Endothelial cell of umbilical vein (primary cell): ENCODE measurements around the gene FMC1. TPM values are rescaled to one million over a fixed set of nuclear protein-coding genes. Genes with fewer than 3 reads are reported as not detected.

Source experiments
- BruUV-seq: library from RNA; stranded (reverse); fragments of 400-500 nt; replicated peaks from 2 replicates; lab custom pipeline; 2021; lab: Mats Ljungman, UMichigan
- CTCF ChIA-PET: fragments of 300-600, 350-600 bp; sonication (Branson Sonifier 250); formaldehyde crosslinking; loops from one replicate; lab custom pipeline; 2021; ENCODE audit warnings: antibody characterized with exemption, inconsistent platforms; lab: Charles Lee
- POLR2A ChIA-PET: fragments of 300-600, 350-600 bp; sonication (Branson Sonifier 250); formaldehyde crosslinking; loops from one replicate; lab custom pipeline; 2021; ENCODE audit warnings: antibody characterized with exemption, inconsistent platforms; lab: Charles Lee
- DNase-seq: peaks from one replicate; pipeline ENCODE4 v3.0.0-alpha.2; 2011; ENCODE audit warnings: low read depth, low spot score
- FAIRE-seq: peaks from 2 replicates; lab custom pipeline; 2011; peaks lifted over from hg19 to GRCh38; lab: Jason Lieb, UNC
- H2AFZ ChIP-seq: 2 replicates; pipeline ENCODE4 v1.6.0; 2012; ENCODE audit warnings: low read depth, low read length, control low read depth, inconsistent platforms
- H3K27ac ChIP-seq: 2 replicates; pipeline ENCODE4 v1.5.1; 2011; ENCODE audit warnings: low read depth, mild to moderate bottlenecking, control low read depth, low read length, moderate library complexity; ENCODE audit not compliant: insufficient read depth
- H3K27me3 ChIP-seq, 2 experiments: 2 replicates each; pipeline versions ENCODE4 v1.6.0 to v1.6.1; 2011; ENCODE audit warnings: low read length in 2 of 2, mixed read lengths in 1 of 2; ENCODE audit not compliant: control insufficient read depth in 2 of 2, insufficient read depth in 2 of 2
- H3K36me3 ChIP-seq, 2 experiments: 2 replicates in 1 of 2; 3 replicates in 1 of 2; pipeline ENCODE4 v1.5.1; 2011; ENCODE audit warnings: low read length in 2 of 2, mild to moderate bottlenecking in 1 of 2, moderate library complexity in 1 of 2; ENCODE audit not compliant: control insufficient read depth in 2 of 2, insufficient read depth in 2 of 2; ENCODE audit errors: extremely low read depth in 1 of 2
- H3K4me1 ChIP-seq: 3 replicates; pipeline ENCODE4 v1.5.1; 2011; ENCODE audit warnings: mild to moderate bottlenecking, low read length; ENCODE audit not compliant: control insufficient read depth, insufficient read depth; ENCODE audit errors: extremely low read depth
- H3K4me2 ChIP-seq: 2 replicates; pipeline ENCODE4 v1.6.1; 2011; ENCODE audit warnings: low read length, control low read depth, mixed read lengths; ENCODE audit not compliant: insufficient read depth
- H3K4me3 ChIP-seq, 3 experiments: fragments of 200-600 bp in 1 of 3; sonication (generic), shearing (Covaris generic) in 1 of 3; replicated peaks in 1 of 3; 2 replicates each; pipeline ENCODE4 v1.5.1; 2011 to 2016; ENCODE audit warnings: control low read depth in 3 of 3, low read length in 3 of 3, mild to moderate bottlenecking in 2 of 3, inconsistent platforms in 1 of 3, low read depth in 1 of 3, moderate library complexity in 1 of 3; ENCODE audit not compliant: insufficient read depth in 1 of 3
- H3K79me2 ChIP-seq: 2 replicates; pipeline ENCODE4 v1.6.0; 2012; ENCODE audit warnings: low read length, inconsistent platforms; ENCODE audit not compliant: control insufficient read depth, insufficient read depth
- H3K9ac ChIP-seq: replicated peaks from 2 replicates; pipeline ENCODE3; 2011; ENCODE audit warnings: low read length, control low read depth; ENCODE audit not compliant: insufficient read depth; ENCODE audit errors: extremely low read depth
- H3K9me1 ChIP-seq: replicated peaks from 3 replicates; pipeline ENCODE4 v1.6.0; 2011; ENCODE audit warnings: mild to moderate bottlenecking, low read length; ENCODE audit not compliant: control insufficient read depth, insufficient read depth; ENCODE audit errors: extremely low read depth
- H3K9me3 ChIP-seq: replicated peaks from 2 replicates; pipeline ENCODE4 v1.5.1; 2012; ENCODE audit warnings: low read length, inconsistent platforms; ENCODE audit not compliant: control insufficient read depth, insufficient read depth
- H4K20me1 ChIP-seq: replicated peaks from 2 replicates; pipeline ENCODE3; 2011; ENCODE audit warnings: mild to moderate bottlenecking, low read length; ENCODE audit not compliant: control insufficient read depth, insufficient read depth; ENCODE audit errors: extremely low read depth
- EZH2 ChIP-seq: IDR thresholded peaks from 2 replicates; pipeline ENCODE4 v1.6.1; 2012; ENCODE audit warnings: borderline replicate concordance, low read depth, mild to moderate bottlenecking, moderate library complexity, low read length, inconsistent platforms; ENCODE audit not compliant: severe bottlenecking
- FOS ChIP-seq: IDR thresholded peaks from 2 replicates; pipeline ENCODE4 v1.6.1; 2011; ENCODE audit warnings: mild to moderate bottlenecking, low read length, moderate library complexity, borderline replicate concordance; ENCODE audit not compliant: insufficient read depth
- GATA2 ChIP-seq: IDR thresholded peaks from 2 replicates; pipeline ENCODE4 v1.7.0; 2011; ENCODE audit warnings: low read depth, mild to moderate bottlenecking, moderate library complexity, mixed read lengths, low read length; ENCODE audit not compliant: insufficient read length, insufficient read depth
- JUN ChIP-seq: IDR thresholded peaks from 2 replicates; pipeline ENCODE4 v1.6.1; 2011; ENCODE audit warnings: borderline replicate concordance, low read depth; ENCODE audit not compliant: insufficient read length, insufficient read depth
- MYC ChIP-seq: IDR thresholded peaks from one replicate; pipeline ENCODE4 v1.6.1; 2011; ENCODE audit warnings: mild to moderate bottlenecking, low read depth, low read length
- POLR2A ChIP-seq: IDR thresholded peaks from 2 replicates; pipeline ENCODE4 v1.6.1; 2012; ENCODE audit warnings: low read depth, mild to moderate bottlenecking, control low read depth, low read length
- POLR2AphosphoS5 ChIP-seq: IDR thresholded peaks from 2 replicates; pipeline ENCODE4 v1.6.1; 2012; ENCODE audit warnings: low read depth, mild to moderate bottlenecking, control low read depth, low read length, moderate library complexity; ENCODE audit not compliant: insufficient read depth
- dilution Hi-C: fragments of 300-500 bp; cut with MboI; formaldehyde crosslinking; loops from one replicate; pipeline ENCODE4 v1.15.0; 2019; ENCODE audit warnings: low sequenced_read_pairs; ENCODE audit not compliant: extremely low pct_ligation_motif_present
- intact Hi-C: fragments of 100-400 bp; cut with micrococcal nuclease; formaldehyde crosslinking; loops from one replicate; pipeline ENCODE4 v1.10.0; 2022
- polyA plus RNA-seq, 4 experiments: library from polyadenylated mRNA; depleted of rRNA in 3 of 4; stranded (reverse) in 3 of 4; unstranded in 1 of 4; fragments of >200 nt; gene quantifications; 2 replicates each; pipeline versions ENCODE4 v1.2.1 to v1.2.3, GENCODE V29; 2011 to 2012; ENCODE audit warnings: missing spikeins in 1 of 4
- total RNA-seq: library from RNA; stranded (reverse); gene quantifications from 2 replicates; pipeline ENCODE4 v1.2.3, GENCODE V29; 2021
- TF ChIP-seq, protein P1 (sequence below), 2 donors: IDR thresholded peaks; 1 replicate in 1 of 2; 2 replicates in 1 of 2; pipeline ENCODE4 v1.5.1; 2011; ENCODE audit warnings: low read length in 2 of 2, mild to moderate bottlenecking in 2 of 2, moderate library complexity in 2 of 2, control low read depth in 1 of 2, inconsistent platforms in 1 of 2, low read depth in 1 of 2; ENCODE audit not compliant: insufficient read depth in 1 of 2; ENCODE audit errors: extremely low read depth in 1 of 2
- TF ChIP-seq, protein P2 (sequence below): IDR thresholded peaks from 2 replicates; pipeline ENCODE4 v1.6.1; 2011; ENCODE audit not compliant: insufficient read depth, insufficient read length

Gene FMC1
- total and polyA plus RNA-seq, 2 donors (not counting 3 experiments of a cell fraction or from before 2014, with no cell fraction given) = 10.7 to 23.5 TPM

DNA sequence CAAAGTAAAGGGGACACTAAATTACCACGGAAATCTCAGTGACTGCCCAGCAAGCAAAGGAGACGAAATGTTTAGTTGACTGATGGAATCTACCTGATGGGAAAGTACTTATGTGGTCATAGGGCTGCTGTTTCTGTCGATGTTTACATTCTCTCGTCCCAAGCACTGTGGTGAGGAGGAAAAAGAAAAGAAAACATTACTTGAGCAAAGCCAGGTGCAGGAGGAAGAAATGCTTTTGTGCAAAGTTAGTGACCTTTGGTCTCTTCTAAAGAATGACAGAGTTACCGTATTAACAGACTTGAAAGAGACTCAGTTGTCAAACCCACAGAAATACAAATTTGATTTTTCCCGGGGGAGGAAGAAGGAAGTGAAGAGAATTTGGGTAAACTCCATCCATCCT, 43.3 kb upstream of the FMC1 start:
- H3K9me1 ChIP-seq = no peaks in the 10 kb centered on the region
- intact Hi-C loops (no loop called here), dilution Hi-C loops (no loop called here)
- H3K4me1 ChIP-seq = peaks cover 10% of the 10 kb centered on the region
- no peak for TF ChIP-seq GATA2
- no peak for TF ChIP-seq MYC
- no peak for TF ChIP-seq POLR2A
- no peak for TF ChIP-seq FOS
- TF ChIP-seq EZH2 = no peak
- no peak for TF ChIP-seq JUN
- H3K9me3 ChIP-seq = no peaks in the 10 kb centered on the region
- H2AFZ ChIP-seq = no peak overlapping the region
- no peak overlapping the region for H3K4me3 ChIP-seq
- H3K27ac ChIP-seq = no peak overlapping the region
- no peaks in the 10 kb centered on the region for H3K36me3 ChIP-seq
- ChIA-PET POLR2A (no interaction called here), CTCF (interaction anchor here (1.6 kb wide), 1 partner anchor 23 kb away, joined by 3 read pairs; no protein-coding TSS in a partner anchor)
- FAIRE-seq (no peak), DNase-seq (peak; percentile 9)
- H3K79me2 ChIP-seq = no peaks in the 10 kb centered on the region
- no peaks in the 10 kb centered on the region for H3K27me3 ChIP-seq
- H4K20me1 ChIP-seq = no peaks in the 10 kb centered on the region
- no peak overlapping the region for H3K9ac ChIP-seq
- no peak overlapping the region for H3K4me2 ChIP-seq
- BruUV-seq = no TSS peak

DNA sequence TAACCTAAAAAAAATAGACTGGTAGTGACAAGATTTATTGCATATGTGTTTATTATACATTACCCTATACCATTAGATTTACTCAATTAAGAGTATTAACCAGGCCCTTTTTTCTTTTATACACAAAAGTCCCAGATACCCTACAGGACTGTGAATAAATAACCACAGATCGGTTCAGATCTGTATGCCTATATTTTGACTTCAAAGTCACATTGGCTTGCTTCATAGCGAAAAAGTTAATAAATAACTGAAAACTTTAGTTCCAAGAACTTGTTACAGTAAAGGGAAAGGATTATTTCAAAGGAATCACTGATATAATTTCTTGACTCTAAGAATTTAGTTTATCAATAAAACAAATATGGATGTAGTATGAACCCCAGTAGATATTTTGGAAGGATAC, 41.8 kb upstream of the FMC1 start:
- TF ChIP-seq POLR2AphosphoS5 = no peak
- TF ChIP-seq JUN = no peak
- TF ChIP-seq POLR2A = no peak
- TF ChIP-seq MYC = no peak
- TF ChIP-seq FOS = no peak
- TF ChIP-seq, protein P1, sequence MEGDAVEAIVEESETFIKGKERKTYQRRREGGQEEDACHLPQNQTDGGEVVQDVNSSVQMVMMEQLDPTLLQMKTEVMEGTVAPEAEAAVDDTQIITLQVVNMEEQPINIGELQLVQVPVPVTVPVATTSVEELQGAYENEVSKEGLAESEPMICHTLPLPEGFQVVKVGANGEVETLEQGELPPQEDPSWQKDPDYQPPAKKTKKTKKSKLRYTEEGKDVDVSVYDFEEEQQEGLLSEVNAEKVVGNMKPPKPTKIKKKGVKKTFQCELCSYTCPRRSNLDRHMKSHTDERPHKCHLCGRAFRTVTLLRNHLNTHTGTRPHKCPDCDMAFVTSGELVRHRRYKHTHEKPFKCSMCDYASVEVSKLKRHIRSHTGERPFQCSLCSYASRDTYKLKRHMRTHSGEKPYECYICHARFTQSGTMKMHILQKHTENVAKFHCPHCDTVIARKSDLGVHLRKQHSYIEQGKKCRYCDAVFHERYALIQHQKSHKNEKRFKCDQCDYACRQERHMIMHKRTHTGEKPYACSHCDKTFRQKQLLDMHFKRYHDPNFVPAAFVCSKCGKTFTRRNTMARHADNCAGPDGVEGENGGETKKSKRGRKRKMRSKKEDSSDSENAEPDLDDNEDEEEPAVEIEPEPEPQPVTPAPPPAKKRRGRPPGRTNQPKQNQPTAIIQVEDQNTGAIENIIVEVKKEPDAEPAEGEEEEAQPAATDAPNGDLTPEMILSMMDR (IDR thresholded peaks at IDR 0.05; ENCODE audit: extremely low read depth in 1 of 2, insufficient read depth in 1 of 2, low read depth in 1 of 2, low read length in 2 of 2) = no peak
- no peak for TF ChIP-seq EZH2
- TF ChIP-seq GATA2 = no peak
- TF ChIP-seq, protein P2, sequence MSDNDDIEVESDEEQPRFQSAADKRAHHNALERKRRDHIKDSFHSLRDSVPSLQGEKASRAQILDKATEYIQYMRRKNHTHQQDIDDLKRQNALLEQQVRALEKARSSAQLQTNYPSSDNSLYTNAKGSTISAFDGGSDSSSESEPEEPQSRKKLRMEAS = no peak
- H3K79me2 ChIP-seq = no peaks in the 10 kb centered on the region
- H3K9me1 ChIP-seq = no peaks in the 10 kb centered on the region
- intact Hi-C loops (no loop called here), dilution Hi-C loops (no loop called here)
- no peak overlapping the region for H3K4me2 ChIP-seq
- no peak overlapping the region for H2AFZ ChIP-seq
- no peak overlapping the region for H3K9ac ChIP-seq
- FAIRE-seq (no peak), DNase-seq (no peak)
- BruUV-seq = no TSS peak
- H4K20me1 ChIP-seq = no peaks in the 10 kb centered on the region
- ChIA-PET POLR2A (no interaction called here), CTCF (interaction anchor here (0.8 to 1.4 kb wide), 3 partner anchors 8 to 225 kb away, joined by 3 to 6 read pairs (median 5); no protein-coding TSS in a partner anchor)
- H3K9me3 ChIP-seq = no peaks in the 10 kb centered on the region
- peaks cover 10% of the 10 kb centered on the region for H3K4me1 ChIP-seq
- H3K4me3 ChIP-seq = no peak overlapping the region
- no peak overlapping the region for H3K27ac ChIP-seq
- no peaks in the 10 kb centered on the region for H3K27me3 ChIP-seq
- no peaks in the 10 kb centered on the region for H3K36me3 ChIP-seq
